Stimulated activated CD8-positive, alpha-beta memory T cell treated with anti-CD3 and anti-CD28 coated beads, Interleukin-4, amount 100 ng/mL, for 4 hours (primary cell): ENCODE data around the gene KRTAP10-6.
"Not testable (repeated sequence)": the region's sequence is repeated elsewhere in the genome, so short reads cannot be mapped to it uniquely, and the experiment has no call there.

Experiments
- DNase-seq, 2 donors: peaks; one replicate each; pipeline ENCODE4 v3.0.0-alpha.2; 2020; ENCODE audit warnings: low read depth in 2 of 2, low spot score in 1 of 2

The KRTAP10-6 gene

GRCh38 chr21:44558695-44559094 is 33.6 kb downstream of the KRTAP10-6 start, which contains the start of gene KRTAP10-3:
KRTAP10-3 (minus strand) TSS chr21:44558795; CDS start chr21:44558715, 80 bp downstream.
- no peak for DNase-seq

- DNase-seq = not testable (repeated sequence)
Observed at GRCh38 chr21:44558329-44558675, 34.0 kb downstream of the KRTAP10-6 start.

- no peak for DNase-seq
Observed at GRCh38 chr21:44557491-44558328, 34.6 kb downstream of the KRTAP10-6 start.

- no peak for DNase-seq
Observed at GRCh38 chr21:44556879-44557278, 35.4 kb downstream of the KRTAP10-6 start.

GRCh38 chr21:44555200-44555875 is 37.0 kb downstream of the KRTAP10-6 start:
- DNase-seq = no peak

GRCh38 chr21:44552681-44553080 is 39.6 kb downstream of the KRTAP10-6 start:
- no peak for DNase-seq

- no peak for DNase-seq
Observed at GRCh38 chr21:44552136-44552535, 40.2 kb downstream of the KRTAP10-6 start.

GRCh38 chr21:44551340-44551961 is 40.9 kb downstream of the KRTAP10-6 start, which contains the start of gene KRTAP10-2:
KRTAP10-2 (minus strand) TSS chr21:44551505; CDS start chr21:44551458, 47 bp downstream.
- no peak for DNase-seq

- no peak for DNase-seq
Observed at GRCh38 chr21:44550807-44551206, 41.5 kb downstream of the KRTAP10-6 start.

- DNase-seq = not testable (repeated sequence)
Observed at GRCh38 chr21:44550285-44550684, 42.0 kb downstream of the KRTAP10-6 start.

- DNase-seq = no peak
Observed at GRCh38 chr21:44549525-44550211, 42.6 kb downstream of the KRTAP10-6 start.

GRCh38 chr21:44548922-44549321 is 43.4 kb downstream of the KRTAP10-6 start:
- no peak for DNase-seq

- no peak for DNase-seq
Observed at GRCh38 chr21:44548381-44548780, 43.9 kb downstream of the KRTAP10-6 start.

GRCh38 chr21:44547656-44548331 is 44.5 kb downstream of the KRTAP10-6 start:
- DNase-seq = no peak

- no peak for DNase-seq
Observed at GRCh38 chr21:44544566-44544965, 47.7 kb downstream of the KRTAP10-6 start.

- DNase-seq = no peak
Observed at GRCh38 chr21:44542716-44543115, 49.6 kb downstream of the KRTAP10-6 start.
